ENCODE measurements around the gene C2orf74. TPM values are rescaled to one million over a fixed set of nuclear protein-coding genes. Genes with fewer than 3 reads are reported as not detected.

The C2orf74 gene
- total RNA-seq, 1 experiment from 2014 or later, result 8.0 TPM

DNA sequence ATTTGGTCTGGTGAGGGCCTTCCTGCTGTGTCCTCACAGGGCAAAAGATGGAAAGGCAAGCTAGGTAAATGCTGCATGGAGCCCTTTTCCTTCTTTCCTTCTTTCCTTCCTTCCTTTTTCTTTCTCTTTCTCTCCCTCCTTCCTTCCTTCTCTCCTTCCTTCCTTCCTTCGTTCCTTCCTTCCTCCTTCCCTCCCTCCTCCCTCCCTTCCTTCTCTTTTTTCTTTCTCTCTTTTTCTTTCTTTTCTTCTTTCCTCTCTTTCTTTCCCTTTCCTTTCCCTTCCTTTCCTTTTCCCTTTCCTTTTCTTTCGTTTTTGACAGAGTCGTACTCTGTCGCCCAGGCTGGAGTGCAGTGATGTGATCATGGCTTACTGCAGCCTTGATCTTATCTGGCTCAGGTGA lies 23.1 kb upstream of the C2orf74 start:
- Histone ChIP-seq H3K4me1 (ENCODE audit: insufficient read depth, low read length) (no peaks in the 10 kb centered on the region), H3K4me2 (ENCODE audit: insufficient read depth, insufficient read length, low read length) (no peak overlapping the region), H4K91ac (ENCODE audit: insufficient read length, low read depth, low read length) (no peak overlapping the region), H2BK15ac (ENCODE audit: low read depth, low read length) (no peak overlapping the region), H4K8ac (replicated peaks; ENCODE audit: insufficient read length, low read depth, low read length) (no peak overlapping the region), H2AK5ac (ENCODE audit: insufficient read length, low read length) (no peak overlapping the region), H3K27ac (ENCODE audit: insufficient read length, low read depth, low read length) (no peak overlapping the region), H3K79me2 (ENCODE audit: insufficient read depth, low read length) (0 out of 2 replicates have a peak, but pooled peaks cover 1% of the 10 kb centered on the region), H3K14ac (ENCODE audit: insufficient read depth, low read length) (no peak overlapping the region), H3K23me2 (ENCODE audit: insufficient read length, low read depth, low read length, poor library complexity, severe bottlenecking) (no peaks in the 10 kb centered on the region), H3K4ac (ENCODE audit: low read depth, low read length) (no peak overlapping the region), H3K18ac (ENCODE audit: insufficient read length, low read depth, low read length) (no peak overlapping the region), H3K9ac (ENCODE audit: extremely low read depth, insufficient read length, low read length) (no peak overlapping the region), H3K23ac (ENCODE audit: insufficient read length, low read depth, low read length) (no peak overlapping the region), H3K79me1 (ENCODE audit: insufficient read depth, low read depth, low read length, poor library complexity, severe bottlenecking) (no peaks in the 10 kb centered on the region), H2BK12ac (ENCODE audit: insufficient read length, low read depth, low read length) (no peak overlapping the region), H2AFZ (ENCODE audit: low read length) (no peak overlapping the region), H2BK120ac (ENCODE audit: low read depth, low read length, poor library complexity, severe bottlenecking) (no peak overlapping the region), H4K20me1 (ENCODE audit: control insufficient read depth, insufficient read depth, insufficient read length) (no peaks in the 10 kb centered on the region), H2BK5ac (ENCODE audit: insufficient read length, low read length) (no peak overlapping the region), H3K56ac (ENCODE audit: insufficient read length, low read depth, low read length) (no peak overlapping the region), H3K9me3 (ENCODE audit: control insufficient read depth, low read depth, low read length) (no peaks in the 10 kb centered on the region), H3T11ph (ENCODE audit: low read length) (no peak overlapping the region), H3K27me3 (ENCODE audit: insufficient read depth, low read length) (no peaks in the 10 kb centered on the region), H4K5ac (ENCODE audit: insufficient read length, low read depth, low read length) (no peak overlapping the region), H2BK20ac (ENCODE audit: low read depth, low read length, poor library complexity, severe bottlenecking) (no peak overlapping the region)
- Mint-ChIP-seq H3K36me3 (ENCODE audit: insufficient read depth in 1 of 3, low read depth in 3 of 3) (0 out of 7 replicates have a peak, but pooled peaks cover 0 to 2% (median 0%) of the 10 kb centered on the region in 3 experiments), H3K4me1 (no peaks in the 10 kb centered on the region), H3K27me3 (ENCODE audit: low read depth) (peaks cover 2% of the 10 kb centered on the region; the same call in 1 of the 2 replicates), H3K27ac (peak overlapping the region in 1 of 3 experiments; percentile 44; a peak in 1 of 7 replicates), H3K9me3 (no peaks in the 10 kb centered on the region), H3K4me3 (no peak overlapping the region; a peak in 1 of 5 replicates)
- TF ChIP-seq, protein P1, sequence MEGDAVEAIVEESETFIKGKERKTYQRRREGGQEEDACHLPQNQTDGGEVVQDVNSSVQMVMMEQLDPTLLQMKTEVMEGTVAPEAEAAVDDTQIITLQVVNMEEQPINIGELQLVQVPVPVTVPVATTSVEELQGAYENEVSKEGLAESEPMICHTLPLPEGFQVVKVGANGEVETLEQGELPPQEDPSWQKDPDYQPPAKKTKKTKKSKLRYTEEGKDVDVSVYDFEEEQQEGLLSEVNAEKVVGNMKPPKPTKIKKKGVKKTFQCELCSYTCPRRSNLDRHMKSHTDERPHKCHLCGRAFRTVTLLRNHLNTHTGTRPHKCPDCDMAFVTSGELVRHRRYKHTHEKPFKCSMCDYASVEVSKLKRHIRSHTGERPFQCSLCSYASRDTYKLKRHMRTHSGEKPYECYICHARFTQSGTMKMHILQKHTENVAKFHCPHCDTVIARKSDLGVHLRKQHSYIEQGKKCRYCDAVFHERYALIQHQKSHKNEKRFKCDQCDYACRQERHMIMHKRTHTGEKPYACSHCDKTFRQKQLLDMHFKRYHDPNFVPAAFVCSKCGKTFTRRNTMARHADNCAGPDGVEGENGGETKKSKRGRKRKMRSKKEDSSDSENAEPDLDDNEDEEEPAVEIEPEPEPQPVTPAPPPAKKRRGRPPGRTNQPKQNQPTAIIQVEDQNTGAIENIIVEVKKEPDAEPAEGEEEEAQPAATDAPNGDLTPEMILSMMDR (conservative IDR thresholded peaks at IDR 0.05), result no peak
- no CpG with 5 or more reads among the region's 4 CpGs for WGBS (ENCODE audit: extremely low coverage, insufficient read length, low lambda C conversion rate)
- no peak for DNase-seq

Data from H9 (cell line).